ENCODE results near the gene DPYD.

Gene DPYD

DNA sequence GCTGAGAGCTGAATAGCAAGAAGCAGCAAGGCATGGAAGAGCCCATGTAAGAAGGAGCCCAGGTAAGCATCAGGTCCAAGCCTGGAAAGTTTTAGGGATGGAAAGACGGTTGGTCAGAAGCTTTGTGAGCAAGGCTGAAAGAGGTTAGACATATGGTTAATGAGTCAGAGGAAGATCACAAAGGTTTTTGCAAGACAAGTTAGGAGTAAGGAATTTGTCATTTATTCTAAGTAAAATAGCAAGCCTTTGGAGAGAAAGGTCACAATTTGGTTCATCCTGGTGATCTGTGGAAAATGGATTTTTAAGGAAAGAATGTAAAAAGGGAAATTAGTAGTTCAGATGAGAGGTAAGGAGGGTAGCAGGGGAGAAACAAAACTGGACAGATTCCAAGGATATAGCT is 106.7 kb downstream of the DPYD start:
- DNase-seq (ENCODE audit: low read depth, low spot score), result no peak
- ChIA-PET CTCF (interaction anchor here (1.2 to 1.3 kb wide), 2 partner anchors 44 to 570 kb away, joined by 3 read pairs; no protein-coding TSS in a partner anchor), POLR2A (no interaction called here)
- H3K4me3 ChIP-seq (ENCODE audit: low read depth, low read length), result no peak overlapping the region
- TF ChIP-seq, protein P1, sequence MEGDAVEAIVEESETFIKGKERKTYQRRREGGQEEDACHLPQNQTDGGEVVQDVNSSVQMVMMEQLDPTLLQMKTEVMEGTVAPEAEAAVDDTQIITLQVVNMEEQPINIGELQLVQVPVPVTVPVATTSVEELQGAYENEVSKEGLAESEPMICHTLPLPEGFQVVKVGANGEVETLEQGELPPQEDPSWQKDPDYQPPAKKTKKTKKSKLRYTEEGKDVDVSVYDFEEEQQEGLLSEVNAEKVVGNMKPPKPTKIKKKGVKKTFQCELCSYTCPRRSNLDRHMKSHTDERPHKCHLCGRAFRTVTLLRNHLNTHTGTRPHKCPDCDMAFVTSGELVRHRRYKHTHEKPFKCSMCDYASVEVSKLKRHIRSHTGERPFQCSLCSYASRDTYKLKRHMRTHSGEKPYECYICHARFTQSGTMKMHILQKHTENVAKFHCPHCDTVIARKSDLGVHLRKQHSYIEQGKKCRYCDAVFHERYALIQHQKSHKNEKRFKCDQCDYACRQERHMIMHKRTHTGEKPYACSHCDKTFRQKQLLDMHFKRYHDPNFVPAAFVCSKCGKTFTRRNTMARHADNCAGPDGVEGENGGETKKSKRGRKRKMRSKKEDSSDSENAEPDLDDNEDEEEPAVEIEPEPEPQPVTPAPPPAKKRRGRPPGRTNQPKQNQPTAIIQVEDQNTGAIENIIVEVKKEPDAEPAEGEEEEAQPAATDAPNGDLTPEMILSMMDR (IDR thresholded peaks at IDR 0.05; ENCODE audit: insufficient read depth, low read length, missing control alignments), result no peak

DNA sequence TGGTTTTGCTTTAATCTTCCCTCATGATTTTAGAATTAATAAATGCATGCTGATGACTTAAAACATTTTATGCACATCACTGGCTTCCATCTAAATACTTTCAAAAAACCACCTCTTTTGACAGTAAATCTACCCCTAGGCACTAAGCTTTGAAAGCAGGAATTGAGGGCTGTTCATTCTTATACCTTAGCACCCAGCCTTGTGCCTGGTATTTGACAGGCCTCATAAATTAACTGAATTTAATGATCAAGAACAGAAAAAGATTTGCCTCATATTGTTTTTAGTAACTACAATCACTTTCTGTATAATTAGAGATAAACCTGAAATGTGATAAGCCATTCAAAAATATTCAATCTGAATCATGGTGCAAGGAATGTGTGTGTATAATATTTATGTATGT is 108.8 kb downstream of the DPYD start:
- CTCF ChIA-PET, result no interaction called here
- POLR2A ChIA-PET, result no interaction called here
- TF ChIP-seq, protein P1 (IDR thresholded peaks at IDR 0.05; ENCODE audit: insufficient read depth, low read length, missing control alignments), result no peak
- DNase-seq (ENCODE audit: low read depth, low spot score), result no peak
- H3K4me3 ChIP-seq (ENCODE audit: low read depth, low read length), result no peak overlapping the region

DNA sequence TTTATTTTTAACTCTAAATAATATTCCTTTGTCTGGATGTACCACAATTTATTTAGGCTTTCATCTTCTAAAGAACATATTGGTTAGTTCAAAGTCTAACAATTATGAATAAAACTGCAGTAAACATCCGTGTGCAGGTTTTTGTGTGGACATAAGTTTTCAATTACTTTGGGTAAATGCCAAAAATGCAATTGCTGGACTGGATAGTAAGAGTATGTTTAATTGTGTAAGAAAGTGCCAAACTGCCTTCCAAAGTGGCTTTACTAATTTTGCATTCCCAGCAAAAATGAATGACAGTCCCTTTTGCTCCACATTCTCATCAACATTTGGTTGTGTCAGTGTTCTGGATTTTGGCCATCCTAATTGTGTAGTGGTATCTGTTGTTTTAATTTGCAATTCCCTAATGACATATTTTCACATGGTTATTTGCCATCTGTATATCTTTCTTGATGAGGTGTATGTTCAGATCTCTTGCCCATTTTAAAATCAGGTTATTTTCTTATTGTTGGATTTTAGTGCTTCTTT is 113.8 kb downstream of the DPYD start:
- POLR2A ChIA-PET, result interaction anchor here (0.5 kb wide), 1 partner anchor 511 kb away, joined by 3 read pairs; no protein-coding TSS in a partner anchor

DNA sequence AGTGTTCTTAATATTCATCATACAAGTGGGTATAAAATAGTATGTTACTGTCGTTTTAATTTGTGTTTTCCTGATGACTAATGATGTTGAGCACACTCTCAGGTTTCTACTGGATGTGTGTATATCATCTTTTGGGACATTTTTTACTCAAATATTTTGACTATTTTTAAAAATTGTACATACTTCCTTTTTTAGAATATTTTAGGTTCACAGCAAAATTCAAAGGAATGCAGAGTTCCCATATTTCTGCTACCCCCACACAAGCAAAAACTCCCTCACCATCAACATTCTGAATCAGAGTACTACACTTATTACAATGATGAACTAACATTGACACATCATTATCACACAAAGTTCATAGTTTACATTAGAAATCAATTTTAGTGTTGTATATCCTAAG is 114.5 kb downstream of the DPYD start:
- POLR2A ChIA-PET, result no interaction called here
- CTCF ChIA-PET, result no interaction called here
- H3K4me3 ChIP-seq (ENCODE audit: low read depth, low read length), result no peak overlapping the region
- no peak for DNase-seq (ENCODE audit: low read depth, low spot score)
- TF ChIP-seq, protein P1 (IDR thresholded peaks at IDR 0.05; ENCODE audit: insufficient read depth, low read length, missing control alignments), result no peak

More for the DNA sequence above, 113.8 kb downstream of the DPYD start:
- TF ChIP-seq, protein P1 (IDR thresholded peaks at IDR 0.05; ENCODE audit: insufficient read depth, low read length, missing control alignments), result no peak
- CTCF ChIA-PET, result interaction anchor here (1.1 kb wide), 1 partner anchor 13 kb away, joined by 3 read pairs; no protein-coding TSS in a partner anchor
- no peak for DNase-seq (ENCODE audit: low read depth, low spot score)
- H3K4me3 ChIP-seq (ENCODE audit: low read depth, low read length), result no peak overlapping the region

DNA sequence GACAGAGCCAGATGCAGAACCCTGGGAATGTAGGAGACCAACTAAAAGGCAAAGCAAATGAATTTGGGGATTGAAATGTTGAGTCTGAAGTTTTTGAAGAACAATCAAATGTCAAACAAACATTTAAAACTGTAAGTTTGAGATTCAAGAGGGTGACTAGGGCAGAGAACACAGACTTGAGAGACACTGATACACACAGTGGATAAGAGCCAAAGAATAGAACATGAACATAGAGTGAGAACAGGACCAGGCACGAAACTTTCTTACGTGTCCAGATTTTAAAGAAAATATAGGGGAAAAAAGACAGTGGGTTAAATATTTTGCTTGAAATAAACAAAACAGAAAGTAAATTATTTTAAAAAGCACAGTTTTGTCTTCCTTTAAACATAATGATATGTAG is 115.7 kb downstream of the DPYD start:
- POLR2A ChIA-PET, result no interaction called here

DNA sequence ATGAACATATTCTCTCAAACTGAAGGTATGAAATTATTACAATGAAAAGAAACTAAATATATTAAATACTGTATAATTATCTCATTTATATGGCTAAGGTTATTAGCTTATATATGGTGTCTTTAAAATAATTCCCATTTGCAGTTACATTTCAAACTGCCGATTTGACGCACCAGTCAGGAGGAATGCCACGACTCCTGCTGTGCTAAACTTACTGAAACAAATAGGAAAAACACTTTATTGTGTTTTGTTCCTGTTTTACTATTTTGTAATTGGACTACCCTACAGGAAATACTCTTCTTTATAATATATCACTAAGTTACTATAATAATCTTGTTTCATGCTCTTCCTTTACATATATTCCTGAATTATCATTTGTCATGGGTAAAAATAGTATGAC is 117.8 kb downstream of the DPYD start:
- DNase-seq (ENCODE audit: low read depth, low spot score), result no peak
- CTCF ChIA-PET, result no interaction called here
- no peak overlapping the region for H3K4me3 ChIP-seq (ENCODE audit: low read depth, low read length)
- POLR2A ChIA-PET, result no interaction called here
- TF ChIP-seq, protein P1 (IDR thresholded peaks at IDR 0.05; ENCODE audit: insufficient read depth, low read length, missing control alignments), result no peak

More for the DNA sequence above, 115.7 kb downstream of the DPYD start:
- CTCF ChIA-PET, result no interaction called here
- TF ChIP-seq, protein P1 (IDR thresholded peaks at IDR 0.05; ENCODE audit: insufficient read depth, low read length, missing control alignments), result no peak
- DNase-seq (ENCODE audit: low read depth, low spot score), result no peak
- no peak overlapping the region for H3K4me3 ChIP-seq (ENCODE audit: low read depth, low read length)

All from AG04449 (cell line).